K562 (cell line): ENCODE measurements around the gene CCDC88C. TPM values are rescaled to one million over a fixed set of nuclear protein-coding genes. Genes with fewer than 3 reads are reported as not detected.

Source experiments
- ARID2 ChIP-seq: fragments of 450-650 bp; IDR thresholded peaks from 2 replicates; pipeline ENCODE4 v1.6.1; 2017; ENCODE audit warnings: antibody characterized with exemption, mild to moderate bottlenecking
- ARID3A ChIP-seq: IDR thresholded peaks from 2 replicates; pipeline ENCODE4 v1.6.1; 2012; ENCODE audit warnings: low read depth, low read length, improper control_type of control experiment, borderline replicate concordance
- ATF1 ChIP-seq, 2 experiments: fragments of 450-650 bp in 1 of 2; IDR thresholded peaks; 2 replicates each; pipeline ENCODE4 v1.6.1; 2016; ENCODE audit warnings: missing compliant biosample characterization in 1 of 2, missing genetic modification characterization in 1 of 2
- ATF4 ChIP-seq: fragments of 450-650 bp; formaldehyde crosslinking; IDR thresholded peaks from 2 replicates; pipeline ENCODE4 v1.4.0; 2022; ENCODE audit warnings: mild to moderate bottlenecking, moderate library complexity
- DDX20 ChIP-seq: fragments of 450-650 bp; IDR thresholded peaks from 2 replicates; pipeline ENCODE4 v1.6.1; 2016; ENCODE audit warnings: missing genetic modification characterization, low read depth, mild to moderate bottlenecking, missing compliant biosample characterization, moderate library complexity
- ELF1 ChIP-seq: fragments of 200-800 bp; sonication (Bioruptor generic); IDR thresholded peaks from 2 replicates; pipeline ENCODE4 v1.6.1; 2016; ENCODE audit warnings: missing genetic modification characterization, missing compliant biosample characterization
- ELF4 ChIP-seq: fragments of 450-650 bp; formaldehyde crosslinking; IDR thresholded peaks from 2 replicates; pipeline ENCODE4 v1.4.0; 2022; ENCODE audit warnings: missing genetic modification characterization
- ERF ChIP-seq: fragments of 450-650 bp; formaldehyde crosslinking; IDR thresholded peaks from 2 replicates; pipeline ENCODE4 v1.4.0; 2020; ENCODE audit warnings: mild to moderate bottlenecking, mixed read lengths
- ESRRB ChIP-seq: fragments of 250-450 bp; sonication (Bioruptor Pico); IDR thresholded peaks from 2 replicates; pipeline ENCODE4 v1.5.0; 2020; ENCODE audit warnings: mild to moderate bottlenecking, moderate library complexity, borderline replicate concordance
- HEY1 ChIP-seq: fragments of 250-450 bp; sonication (Bioruptor Pico); IDR thresholded peaks from 2 replicates; pipeline ENCODE4 v1.5.0; 2020; ENCODE audit warnings: mild to moderate bottlenecking, moderate library complexity, borderline replicate concordance
- KAT8 ChIP-seq: fragments of 450-650 bp; IDR thresholded peaks from 2 replicates; pipeline ENCODE4 v1.6.1; 2016; ENCODE audit warnings: low read depth, mild to moderate bottlenecking
- MTA2 ChIP-seq: fragments of 450-650 bp; IDR thresholded peaks from 2 replicates; pipeline ENCODE4 v1.6.1; 2016; ENCODE audit warnings: low read depth
- MTA3 ChIP-seq: fragments of 450-650 bp; formaldehyde crosslinking; IDR thresholded peaks from 2 replicates; pipeline ENCODE4 v1.6.1; 2017; ENCODE audit warnings: mild to moderate bottlenecking, borderline replicate concordance
- NFATC3 ChIP-seq: fragments of 450-650 bp; IDR thresholded peaks from 2 replicates; pipeline ENCODE4 v1.6.1; 2017; ENCODE audit warnings: mild to moderate bottlenecking
- NFRKB ChIP-seq: fragments of 450-650 bp; IDR thresholded peaks from 2 replicates; pipeline ENCODE4 v1.6.1; 2016; ENCODE audit warnings: low read depth
- PHTF2 ChIP-seq: fragments of 250-450 bp; sonication (Bioruptor Pico); IDR thresholded peaks from 2 replicates; pipeline ENCODE4 v1.5.0; 2021; ENCODE audit warnings: mild to moderate bottlenecking
- POLR2H ChIP-seq: IDR thresholded peaks from 2 replicates; pipeline ENCODE4 v1.6.1; 2016; ENCODE audit warnings: missing genetic modification characterization, low read depth, mild to moderate bottlenecking, control low read depth, missing compliant biosample characterization, moderate library complexity
- SNAPC5 ChIP-seq: fragments of 250-450 bp; sonication (Bioruptor Pico); IDR thresholded peaks from 2 replicates; pipeline ENCODE4 v1.8.0; 2021; ENCODE audit warnings: moderate library complexity, mild to moderate bottlenecking, inconsistent platforms
- TFE3 ChIP-seq: fragments of 450-650 bp; formaldehyde crosslinking; IDR thresholded peaks from 2 replicates; pipeline ENCODE4 v1.4.0; 2020; ENCODE audit warnings: mild to moderate bottlenecking, mixed read lengths
- U2AF1 ChIP-seq: fragments of 200-400 bp; formaldehyde crosslinking; optimal IDR thresholded peaks from 2 replicates; pipeline ENCODE3; 2017; ENCODE audit warnings: mild to moderate bottlenecking, low read depth, low read length, moderate library complexity
- ZBTB17 ChIP-seq: fragments of 450-650 bp; formaldehyde crosslinking; IDR thresholded peaks from 2 replicates; pipeline ENCODE4 v1.4.0; 2020; ENCODE audit warnings: mild to moderate bottlenecking
- ZBTB9 ChIP-seq: fragments of 450-650 bp; formaldehyde crosslinking; IDR thresholded peaks from 2 replicates; pipeline ENCODE4 v1.4.0; 2020; ENCODE audit warnings: mild to moderate bottlenecking, moderate library complexity
- ZNF140 ChIP-seq: fragments of 250-450 bp; sonication (Bioruptor Pico); IDR thresholded peaks from 2 replicates; pipeline ENCODE4 v1.8.0; 2021; ENCODE audit warnings: moderate library complexity, mild to moderate bottlenecking, inconsistent platforms
- polyA plus RNA-seq, 8 experiments: library from polyadenylated mRNA; depleted of rRNA in 4 of 8; stranded (reverse) in 5 of 8; unstranded in 3 of 8; fragments of >200 nt; fragmentation: Nextera tagmentation in 2 of 8; fragmentation: Illumina TruSeq in 1 of 8; extraction: Ambion mirVana in 2 of 8; extraction: Trizol in 1 of 8; gene quantifications; 2 replicates each; pipeline versions ENCODE4 v1.2.1 to v1.2.3, GENCODE V29; 2011 to 2014; ENCODE audit warnings: inconsistent platforms in 1 of 8, missing spikeins in 1 of 8
- total RNA-seq, 7 experiments: library from RNA; depleted of rRNA in 6 of 7; stranded (reverse); fragments of >200 nt in 6 of 7; fragmentation: Illumina TruSeq in 2 of 7; extraction: Trizol in 2 of 7; gene quantifications; 2 replicates each; pipeline versions ENCODE4 v1.2.1 to v1.2.3, GENCODE V29; 2011 to 2021; ENCODE audit warnings: low replicate concordance in 1 of 7

The CCDC88C gene
- total and polyA plus RNA-seq, 9 of the 15 experiments (the other 6 are each of a cell fraction or from before 2014, with no cell fraction given) = 0.62 to 22.5 (median 10.7) TPM

GRCh38 chr14:91267965-91268437, 149.6 kb downstream of the CCDC88C start (continued):
- TF ChIP-seq ELF1 (tag) (0 out of 2 replicates have a peak, but pooled peaks have one; percentile 11), KAT8 (peak; percentile 89), ATF1 (CRISPR knock-in tag; IDR thresholded peaks at IDR 0.05) (no peak), ATF1 (tag; IDR thresholded peaks at IDR 0.05) (peak; percentile 72), ATF4 (CRISPR knock-in tag) (peak; percentile 96), DDX20 (tag) (peak; percentile 94), HEY1 (CRISPR knock-in tag) (peak; percentile 82; the same call in 1 of the 2 replicates), ARID2 (no peak), TFE3 (CRISPR knock-in tag) (peak; percentile 65), MTA2 (peak; percentile 82), ZNF140 (peak; percentile 82), ERF (peak; percentile 99), ZBTB9 (peak; percentile 99), ELF4 (peak; percentile 99), U2AF1 (no peak), ARID3A (peak; percentile 84; the same call in 1 of the 2 replicates), ESRRB (CRISPR knock-in tag) (peak; percentile 48; the same call in 1 of the 2 replicates), MTA3 (peak; percentile 83), ZBTB17 (CRISPR knock-in tag) (peak; percentile 96), NFRKB (0 out of 2 replicates have a peak, but pooled peaks have one; percentile 18), NFATC3 (no peak), POLR2H (tag) (peak; percentile 70), PHTF2 (CRISPR knock-in tag) (peak; percentile 50; the same call in 1 of the 2 replicates), SNAPC5 (CRISPR knock-in tag) (peak; percentile 52; the same call in 1 of the 2 replicates)
